Measurements from ENCODE around the gene MMP24. TPM values are rescaled to one million over a fixed set of nuclear protein-coding genes. Genes with fewer than 3 reads are reported as not detected.
A peak's percentile ranks its signal among the peaks of the same experiment; 100 is the strongest.

MMP24 gene
- total RNA-seq, 1 donor from 2014 or later: not detected

- Mint-ChIP-seq H3K4me3 (no peak overlapping the region), H3K27ac (no peak overlapping the region), H3K27me3 (no peaks in the 10 kb centered on the region), H3K9me3 (no peaks in the 10 kb centered on the region), H3K4me1 (no peaks in the 10 kb centered on the region), H3K36me3 (ENCODE audit: low read depth) (peaks cover 43% of the 10 kb centered on the region)
- intact Hi-C loops (cut with micrococcal nuclease): no loop called here
- DNase-seq (no peak), ATAC-seq (ENCODE audit: low read depth) (no peak)
- no peak for TF ChIP-seq CTCF (IDR thresholded peaks at IDR 0.05)
- POLR2A ChIA-PET: no interaction called here
- CTCF ChIA-PET: no interaction called here
Measured at GRCh38 chr20:35263532-35264341, 37.2 kb downstream of the MMP24 start.

GRCh38 chr20:35264755-35265154 lies 38.3 kb downstream of the MMP24 start:
- no peak overlapping the region for H3K4me3 Mint-ChIP-seq
- intact Hi-C loops (cut with micrococcal nuclease): no loop called here
- no peaks in the 10 kb centered on the region for H3K9me3 Mint-ChIP-seq
- CTCF ChIA-PET: no interaction called here
- no peak for DNase-seq
- no peak for ATAC-seq (ENCODE audit: low read depth)
- H3K36me3 Mint-ChIP-seq (ENCODE audit: low read depth): peaks cover 46% of the 10 kb centered on the region
- POLR2A ChIA-PET: no interaction called here
- no peaks in the 10 kb centered on the region for H3K4me1 Mint-ChIP-seq
- no peak for TF ChIP-seq CTCF (IDR thresholded peaks at IDR 0.05)
- H3K27ac Mint-ChIP-seq: no peak overlapping the region
- H3K27me3 Mint-ChIP-seq: no peaks in the 10 kb centered on the region

- ChIA-PET POLR2A (no interaction called here), CTCF (no interaction called here)
- H3K27me3 Mint-ChIP-seq: no peaks in the 10 kb centered on the region
- intact Hi-C loops (cut with micrococcal nuclease): no loop called here
- H3K9me3 Mint-ChIP-seq: no peaks in the 10 kb centered on the region
- no peak overlapping the region for H3K4me3 Mint-ChIP-seq
- no peak for TF ChIP-seq CTCF (IDR thresholded peaks at IDR 0.05)
- H3K36me3 Mint-ChIP-seq (ENCODE audit: low read depth): peaks cover 61% of the 10 kb centered on the region
- H3K4me1 Mint-ChIP-seq: no peaks in the 10 kb centered on the region
- no peak overlapping the region for H3K27ac Mint-ChIP-seq
- DNase-seq (no peak), ATAC-seq (ENCODE audit: low read depth) (no peak)
Measured at GRCh38 chr20:35267092-35267491, 40.6 kb downstream of the MMP24 start.

- DNase-seq: peak; percentile 32
- POLR2A ChIA-PET: interaction anchor here (0.6 to 1.1 kb wide), 3 partner anchors 9 to 346 kb away, joined by 3 to 4 read pairs (median 3); partner anchors contain the start of genes MMP24OS and SPAG4
- peaks cover 54% of the 10 kb centered on the region for H3K36me3 Mint-ChIP-seq (ENCODE audit: low read depth)
Measured at GRCh38 chr20:35269055-35269781, 42.7 kb downstream of the MMP24 start.

More at GRCh38 chr20:35269055-35269781, 42.7 kb downstream of the MMP24 start:
- no peaks in the 10 kb centered on the region for H3K9me3 Mint-ChIP-seq
- intact Hi-C loops (cut with micrococcal nuclease): loop anchor here (1.0 kb wide), 2 partner anchors 173 to 435 kb away; no protein-coding TSS in a partner anchor
- no peaks in the 10 kb centered on the region for H3K4me1 Mint-ChIP-seq
- H3K4me3 Mint-ChIP-seq: no peak overlapping the region
- ATAC-seq (ENCODE audit: low read depth): peak; percentile 86
- no peak for TF ChIP-seq CTCF (IDR thresholded peaks at IDR 0.05)
- no peaks in the 10 kb centered on the region for H3K27me3 Mint-ChIP-seq
- CTCF ChIA-PET: interaction anchor here (0.9 to 1.5 kb wide), 3 partner anchors 8 to 173 kb away, joined by 3 to 4 read pairs (median 4); partner anchors contain the start of gene MMP24OS
- no peak overlapping the region for H3K27ac Mint-ChIP-seq
